Colonic mucosa (tissue), 4 donors: Measurements from ENCODE around the gene TSHZ2. TPM values are rescaled to one million over a fixed set of nuclear protein-coding genes. Genes with fewer than 3 reads are reported as not detected.

Experiments used
- DNase-seq: peaks from one replicate; pipeline ENCODE4 v3.0.0-alpha.2; 2020
- H3K27ac ChIP-seq: fragments of 200-600 bp; one replicate; pipeline ENCODE4 v1.8.0; 2021
- H3K27me3 ChIP-seq: fragments of 200-600 bp; one replicate; pipeline ENCODE4 v1.8.0; 2021
- H3K36me3 ChIP-seq: fragments of 200-600 bp; one replicate; pipeline ENCODE4 v1.8.0; 2021
- H3K4me1 ChIP-seq: fragments of 200-600 bp; one replicate; pipeline ENCODE4 v1.8.0; 2021; ENCODE audit warnings: mild to moderate bottlenecking
- H3K4me3 ChIP-seq: fragments of 200-600 bp; one replicate; pipeline ENCODE4 v1.8.0; 2021
- H3K9ac ChIP-seq, 2 donors: one replicate each; pipeline ENCODE4 v1.7.0; 2013; ENCODE audit warnings: control low read depth in 2 of 2, low read depth in 2 of 2, low read length in 2 of 2
- H3K9me3 ChIP-seq: fragments of 200-600 bp; one replicate; pipeline ENCODE4 v1.8.0; 2021
- intact Hi-C: fragments of 100-400 bp; cut with DNase I; formaldehyde crosslinking; loops from one replicate; pipeline ENCODE4 v1.14.1; 2022
- total RNA-seq, 2 donors: library from RNA; stranded (reverse); fragmentation: NEBNext Ultra II Directional in 1 of 2; extraction: Animal tissue kit (Norgen Biotek cat#: 25700) in 1 of 2; gene quantifications; one replicate each; pipeline ENCODE4 v1.2.1, GENCODE V29; 2021
- TF ChIP-seq, protein P1 (sequence below): fragments of 200-600 bp; IDR thresholded peaks from one replicate; pipeline ENCODE4 v1.8.0; 2022; ENCODE audit warnings: antibody characterized with exemption, mild to moderate bottlenecking
- donor health status: healthy.
- donor health status: DM: no; HTN: no; CAD: no.
- donor health status: DM: no; HTN: no; CAD: no.

TSHZ2 gene
- total RNA-seq, 2 donors from 2014 or later: 2.1 to 3.1 TPM

GRCh38 chr20:53258741-53259140 lies 286.6 kb downstream of the TSHZ2 start:
- H3K27me3 ChIP-seq: no peaks in the 10 kb centered on the region
- no peak overlapping the region for H3K4me3 ChIP-seq
- TF ChIP-seq, protein P1, sequence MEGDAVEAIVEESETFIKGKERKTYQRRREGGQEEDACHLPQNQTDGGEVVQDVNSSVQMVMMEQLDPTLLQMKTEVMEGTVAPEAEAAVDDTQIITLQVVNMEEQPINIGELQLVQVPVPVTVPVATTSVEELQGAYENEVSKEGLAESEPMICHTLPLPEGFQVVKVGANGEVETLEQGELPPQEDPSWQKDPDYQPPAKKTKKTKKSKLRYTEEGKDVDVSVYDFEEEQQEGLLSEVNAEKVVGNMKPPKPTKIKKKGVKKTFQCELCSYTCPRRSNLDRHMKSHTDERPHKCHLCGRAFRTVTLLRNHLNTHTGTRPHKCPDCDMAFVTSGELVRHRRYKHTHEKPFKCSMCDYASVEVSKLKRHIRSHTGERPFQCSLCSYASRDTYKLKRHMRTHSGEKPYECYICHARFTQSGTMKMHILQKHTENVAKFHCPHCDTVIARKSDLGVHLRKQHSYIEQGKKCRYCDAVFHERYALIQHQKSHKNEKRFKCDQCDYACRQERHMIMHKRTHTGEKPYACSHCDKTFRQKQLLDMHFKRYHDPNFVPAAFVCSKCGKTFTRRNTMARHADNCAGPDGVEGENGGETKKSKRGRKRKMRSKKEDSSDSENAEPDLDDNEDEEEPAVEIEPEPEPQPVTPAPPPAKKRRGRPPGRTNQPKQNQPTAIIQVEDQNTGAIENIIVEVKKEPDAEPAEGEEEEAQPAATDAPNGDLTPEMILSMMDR: no peak
- no peak overlapping the region for H3K27ac ChIP-seq
- intact Hi-C loops: no loop called here
- no peaks in the 10 kb centered on the region for H3K36me3 ChIP-seq
- H3K4me1 ChIP-seq: no peaks in the 10 kb centered on the region
- no peak overlapping the region for H3K9ac ChIP-seq
- no peak for DNase-seq
- H3K9me3 ChIP-seq: no peaks in the 10 kb centered on the region

- TF ChIP-seq, protein P1: no peak
- Histone ChIP-seq H3K4me1 (no peaks in the 10 kb centered on the region), H3K36me3 (no peaks in the 10 kb centered on the region), H3K27me3 (no peaks in the 10 kb centered on the region), H3K4me3 (no peak overlapping the region), H3K9ac (no peak overlapping the region), H3K9me3 (no peaks in the 10 kb centered on the region), H3K27ac (no peak overlapping the region)
- intact Hi-C loops: no loop called here
- DNase-seq: no peak
These were observed 288.0 kb downstream of the TSHZ2 start for GRCh38 chr20:53260168-53260567.

GRCh38 chr20:53260591-53260990 lies 288.4 kb downstream of the TSHZ2 start:
- no peak overlapping the region for H3K27ac ChIP-seq
- intact Hi-C loops: no loop called here
- no peaks in the 10 kb centered on the region for H3K27me3 ChIP-seq
- H3K36me3 ChIP-seq: no peaks in the 10 kb centered on the region
- no peaks in the 10 kb centered on the region for H3K9me3 ChIP-seq
- H3K4me3 ChIP-seq: no peak overlapping the region
- DNase-seq: no peak
- H3K9ac ChIP-seq: no peak overlapping the region
- no peaks in the 10 kb centered on the region for H3K4me1 ChIP-seq
- TF ChIP-seq, protein P1: no peak

GRCh38 chr20:53262365-53262764 lies 290.2 kb downstream of the TSHZ2 start:
- DNase-seq: no peak
- TF ChIP-seq, protein P1: no peak
- intact Hi-C loops: no loop called here
- no peaks in the 10 kb centered on the region for H3K27me3 ChIP-seq
- no peaks in the 10 kb centered on the region for H3K9me3 ChIP-seq
- H3K36me3 ChIP-seq: no peaks in the 10 kb centered on the region
- H3K9ac ChIP-seq: no peak overlapping the region
- no peak overlapping the region for H3K4me3 ChIP-seq
- H3K27ac ChIP-seq: no peak overlapping the region
- H3K4me1 ChIP-seq: no peaks in the 10 kb centered on the region

GRCh38 chr20:53263554-53264438 lies 291.6 kb downstream of the TSHZ2 start:
- Histone ChIP-seq H3K27me3 (no peaks in the 10 kb centered on the region), H3K4me1 (no peaks in the 10 kb centered on the region), H3K36me3 (no peaks in the 10 kb centered on the region), H3K27ac (no peak overlapping the region), H3K9me3 (no peaks in the 10 kb centered on the region), H3K9ac (no peak overlapping the region), H3K4me3 (no peak overlapping the region)
- DNase-seq: no peak
- TF ChIP-seq, protein P1: no peak
- intact Hi-C loops: no loop called here
